Measurements from ENCODE around the gene MT2A. TPM values are rescaled to one million over a fixed set of nuclear protein-coding genes. Genes with fewer than 3 reads are reported as not detected.
A peak's percentile ranks its signal among the peaks of the same experiment; 100 is the strongest.

MT2A gene
- total and polyA plus RNA-seq, 10 of the 15 experiments (the other 5 are each of a cell fraction or from before 2014, with no cell fraction given), result 7.3 to 271 (median 53.5) TPM

DNA sequence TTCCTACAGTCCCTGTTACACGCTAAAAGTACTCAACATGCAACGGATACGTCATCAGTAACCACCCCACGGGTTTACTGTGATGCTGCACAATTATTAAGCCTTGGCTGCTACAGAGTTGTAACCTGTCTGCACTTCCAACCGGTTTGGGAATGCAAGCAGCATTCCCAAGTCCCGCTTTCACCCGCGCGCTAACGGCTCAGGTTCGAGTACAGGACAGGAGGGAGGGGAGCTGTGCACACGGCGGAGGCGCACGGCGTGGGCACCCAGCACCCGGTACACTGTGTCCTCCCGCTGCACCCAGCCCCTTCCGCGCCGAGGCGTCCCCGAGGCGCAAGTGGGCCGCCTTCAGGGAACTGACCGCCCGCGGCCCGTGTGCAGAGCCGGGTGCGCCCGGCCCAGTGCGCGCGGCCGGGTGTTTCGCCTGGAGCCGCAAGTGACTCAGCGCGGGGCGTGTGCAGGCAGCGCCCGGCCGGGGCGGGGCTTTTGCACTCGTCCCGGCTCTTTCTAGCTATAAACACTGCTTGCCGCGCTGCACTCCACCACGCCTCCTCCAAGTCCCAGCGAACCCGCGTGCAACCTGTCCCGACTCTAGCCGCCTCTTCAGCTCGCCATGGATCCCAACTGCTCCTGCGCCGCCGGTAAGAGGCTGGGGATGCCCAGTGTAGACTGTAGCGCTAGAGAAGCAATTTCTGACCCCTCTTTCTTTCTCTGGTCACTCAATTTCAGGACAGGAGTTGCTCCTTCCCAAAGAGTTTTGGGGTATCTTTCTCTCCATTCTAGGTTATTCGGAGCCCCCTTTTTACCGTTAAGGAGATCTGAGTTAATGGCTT, at the start of gene MT2A (continued):
- TF ChIP-seq NFXL1 (IDR thresholded peaks at IDR 0.05; ENCODE audit: borderline replicate concordance), result no peak
- TF ChIP-seq TCF12 (IDR thresholded peaks at IDR 0.05; ENCODE audit: low read depth, low read length), result peak; percentile 29; the same call in 1 of the 2 replicates
- TF ChIP-seq, protein P1, sequence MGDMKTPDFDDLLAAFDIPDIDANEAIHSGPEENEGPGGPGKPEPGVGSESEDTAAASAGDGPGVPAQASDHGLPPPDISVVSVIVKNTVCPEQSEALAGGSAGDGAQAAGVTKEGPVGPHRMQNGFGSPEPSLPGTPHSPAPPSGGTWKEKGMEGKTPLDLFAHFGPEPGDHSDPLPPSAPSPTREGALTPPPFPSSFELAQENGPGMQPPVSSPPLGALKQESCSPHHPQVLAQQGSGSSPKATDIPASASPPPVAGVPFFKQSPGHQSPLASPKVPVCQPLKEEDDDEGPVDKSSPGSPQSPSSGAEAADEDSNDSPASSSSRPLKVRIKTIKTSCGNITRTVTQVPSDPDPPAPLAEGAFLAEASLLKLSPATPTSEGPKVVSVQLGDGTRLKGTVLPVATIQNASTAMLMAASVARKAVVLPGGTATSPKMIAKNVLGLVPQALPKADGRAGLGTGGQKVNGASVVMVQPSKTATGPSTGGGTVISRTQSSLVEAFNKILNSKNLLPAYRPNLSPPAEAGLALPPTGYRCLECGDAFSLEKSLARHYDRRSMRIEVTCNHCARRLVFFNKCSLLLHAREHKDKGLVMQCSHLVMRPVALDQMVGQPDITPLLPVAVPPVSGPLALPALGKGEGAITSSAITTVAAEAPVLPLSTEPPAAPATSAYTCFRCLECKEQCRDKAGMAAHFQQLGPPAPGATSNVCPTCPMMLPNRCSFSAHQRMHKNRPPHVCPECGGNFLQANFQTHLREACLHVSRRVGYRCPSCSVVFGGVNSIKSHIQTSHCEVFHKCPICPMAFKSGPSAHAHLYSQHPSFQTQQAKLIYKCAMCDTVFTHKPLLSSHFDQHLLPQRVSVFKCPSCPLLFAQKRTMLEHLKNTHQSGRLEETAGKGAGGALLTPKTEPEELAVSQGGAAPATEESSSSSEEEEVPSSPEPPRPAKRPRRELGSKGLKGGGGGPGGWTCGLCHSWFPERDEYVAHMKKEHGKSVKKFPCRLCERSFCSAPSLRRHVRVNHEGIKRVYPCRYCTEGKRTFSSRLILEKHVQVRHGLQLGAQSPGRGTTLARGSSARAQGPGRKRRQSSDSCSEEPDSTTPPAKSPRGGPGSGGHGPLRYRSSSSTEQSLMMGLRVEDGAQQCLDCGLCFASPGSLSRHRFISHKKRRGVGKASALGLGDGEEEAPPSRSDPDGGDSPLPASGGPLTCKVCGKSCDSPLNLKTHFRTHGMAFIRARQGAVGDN (IDR thresholded peaks at IDR 0.05), result peak; percentile 54; the same call in 1 of the 2 replicates
- peak; percentile 89; the same call in 1 of the 2 replicates for TF ChIP-seq BACH1 (IDR thresholded peaks at IDR 0.05; ENCODE audit: borderline replicate concordance)
- no peak for TF ChIP-seq STAT1 (conservative IDR thresholded peaks at IDR 0.05)
- TF ChIP-seq, protein P2, sequence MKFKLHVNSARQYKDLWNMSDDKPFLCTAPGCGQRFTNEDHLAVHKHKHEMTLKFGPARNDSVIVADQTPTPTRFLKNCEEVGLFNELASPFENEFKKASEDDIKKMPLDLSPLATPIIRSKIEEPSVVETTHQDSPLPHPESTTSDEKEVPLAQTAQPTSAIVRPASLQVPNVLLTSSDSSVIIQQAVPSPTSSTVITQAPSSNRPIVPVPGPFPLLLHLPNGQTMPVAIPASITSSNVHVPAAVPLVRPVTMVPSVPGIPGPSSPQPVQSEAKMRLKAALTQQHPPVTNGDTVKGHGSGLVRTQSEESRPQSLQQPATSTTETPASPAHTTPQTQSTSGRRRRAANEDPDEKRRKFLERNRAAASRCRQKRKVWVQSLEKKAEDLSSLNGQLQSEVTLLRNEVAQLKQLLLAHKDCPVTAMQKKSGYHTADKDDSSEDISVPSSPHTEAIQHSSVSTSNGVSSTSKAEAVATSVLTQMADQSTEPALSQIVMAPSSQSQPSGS (IDR thresholded peaks at IDR 0.05; ENCODE audit: low read length), result no peak
- no peak for TF ChIP-seq NFYA (IDR thresholded peaks at IDR 0.05; ENCODE audit: borderline replicate concordance, low read depth, low read length)
- TF ChIP-seq POU2F2 (IDR thresholded peaks at IDR 0.05; ENCODE audit: borderline replicate concordance, low read depth, low read length), result no peak
- TF ChIP-seq NFIC (IDR thresholded peaks at IDR 0.05; ENCODE audit: low read depth, low read length), result no peak
- TF ChIP-seq POLR2A (IDR thresholded peaks at IDR 0.05; ENCODE audit: low read depth, low read length), result peak; percentile 67
- no peak for TF ChIP-seq NR2C1 (IDR thresholded peaks at IDR 0.05)
- TF ChIP-seq CREM (IDR thresholded peaks at IDR 0.05; ENCODE audit: low read depth), result peak; percentile 38; the same call in 1 of the 2 replicates
- TF ChIP-seq ZNF217 (IDR thresholded peaks at IDR 0.05), result peak; percentile 77; the same call in 1 of the 2 replicates
- TF ChIP-seq SIX5 (IDR thresholded peaks at IDR 0.05; ENCODE audit: low read depth, low read length, severe bottlenecking), result no peak
- peak; percentile 78 for TF ChIP-seq POLR2AphosphoS5 (IDR thresholded peaks at IDR 0.05; ENCODE audit: low read length)
- TF ChIP-seq CEBPB (IDR thresholded peaks at IDR 0.05; ENCODE audit: borderline replicate concordance in 1 of 2, low read depth in 2 of 2, low read length in 2 of 2), result no peak
- 0 out of 2 replicates have a peak, but pooled peaks have one; percentile 18 for TF ChIP-seq TCF3 (IDR thresholded peaks at IDR 0.05; ENCODE audit: borderline replicate concordance, insufficient read depth, low read depth, low read length)
- peak; percentile 63 for TF ChIP-seq ZNF24 (IDR thresholded peaks at IDR 0.05)
- TF ChIP-seq JUND (IDR thresholded peaks at IDR 0.05; ENCODE audit: low read depth, low read length), result 0 out of 2 replicates have a peak, but pooled peaks have one; percentile 32
- TF ChIP-seq PML (IDR thresholded peaks at IDR 0.05; ENCODE audit: low read length), result no peak
- no peak for TF ChIP-seq FOS (IDR thresholded peaks at IDR 0.05; ENCODE audit: borderline replicate concordance, extremely low read depth, insufficient read length)
- TF ChIP-seq, protein P3, sequence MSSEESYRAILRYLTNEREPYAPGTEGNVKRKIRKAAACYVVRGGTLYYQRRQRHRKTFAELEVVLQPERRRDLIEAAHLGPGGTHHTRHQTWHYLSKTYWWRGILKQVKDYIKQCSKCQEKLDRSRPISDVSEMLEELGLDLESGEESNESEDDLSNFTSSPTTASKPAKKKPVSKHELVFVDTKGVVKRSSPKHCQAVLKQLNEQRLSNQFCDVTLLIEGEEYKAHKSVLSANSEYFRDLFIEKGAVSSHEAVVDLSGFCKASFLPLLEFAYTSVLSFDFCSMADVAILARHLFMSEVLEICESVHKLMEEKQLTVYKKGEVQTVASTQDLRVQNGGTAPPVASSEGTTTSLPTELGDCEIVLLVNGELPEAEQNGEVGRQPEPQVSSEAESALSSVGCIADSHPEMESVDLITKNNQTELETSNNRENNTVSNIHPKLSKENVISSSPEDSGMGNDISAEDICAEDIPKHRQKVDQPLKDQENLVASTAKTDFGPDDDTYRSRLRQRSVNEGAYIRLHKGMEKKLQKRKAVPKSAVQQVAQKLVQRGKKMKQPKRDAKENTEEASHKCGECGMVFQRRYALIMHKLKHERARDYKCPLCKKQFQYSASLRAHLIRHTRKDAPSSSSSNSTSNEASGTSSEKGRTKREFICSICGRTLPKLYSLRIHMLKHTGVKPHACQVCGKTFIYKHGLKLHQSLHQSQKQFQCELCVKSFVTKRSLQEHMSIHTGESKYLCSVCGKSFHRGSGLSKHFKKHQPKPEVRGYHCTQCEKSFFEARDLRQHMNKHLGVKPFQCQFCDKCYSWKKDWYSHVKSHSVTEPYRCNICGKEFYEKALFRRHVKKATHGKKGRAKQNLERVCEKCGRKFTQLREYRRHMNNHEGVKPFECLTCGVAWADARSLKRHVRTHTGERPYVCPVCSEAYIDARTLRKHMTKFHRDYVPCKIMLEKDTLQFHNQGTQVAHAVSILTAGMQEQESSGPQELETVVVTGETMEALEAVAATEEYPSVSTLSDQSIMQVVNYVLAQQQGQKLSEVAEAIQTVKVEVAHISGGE (CRISPR knock-in tag; IDR thresholded peaks at IDR 0.05), result no peak

Data from GM12878 (cell line).